NCI-H187 treated with DMSO at 0.1 percent for 48 hours (cell line): ENCODE results near the gene STRIP1.

Experiments used
- DNase-seq: peaks from one replicate; lab custom pipeline; 2025; lab: John Stamatoyannopoulos, UW

The STRIP1 gene

GRCh38 chr1:110091791-110092190, 57.4 kb downstream of the STRIP1 start:
- no peak for DNase-seq

GRCh38 chr1:110092991-110093390, 58.6 kb downstream of the STRIP1 start:
- DNase-seq = no peak

DNA sequence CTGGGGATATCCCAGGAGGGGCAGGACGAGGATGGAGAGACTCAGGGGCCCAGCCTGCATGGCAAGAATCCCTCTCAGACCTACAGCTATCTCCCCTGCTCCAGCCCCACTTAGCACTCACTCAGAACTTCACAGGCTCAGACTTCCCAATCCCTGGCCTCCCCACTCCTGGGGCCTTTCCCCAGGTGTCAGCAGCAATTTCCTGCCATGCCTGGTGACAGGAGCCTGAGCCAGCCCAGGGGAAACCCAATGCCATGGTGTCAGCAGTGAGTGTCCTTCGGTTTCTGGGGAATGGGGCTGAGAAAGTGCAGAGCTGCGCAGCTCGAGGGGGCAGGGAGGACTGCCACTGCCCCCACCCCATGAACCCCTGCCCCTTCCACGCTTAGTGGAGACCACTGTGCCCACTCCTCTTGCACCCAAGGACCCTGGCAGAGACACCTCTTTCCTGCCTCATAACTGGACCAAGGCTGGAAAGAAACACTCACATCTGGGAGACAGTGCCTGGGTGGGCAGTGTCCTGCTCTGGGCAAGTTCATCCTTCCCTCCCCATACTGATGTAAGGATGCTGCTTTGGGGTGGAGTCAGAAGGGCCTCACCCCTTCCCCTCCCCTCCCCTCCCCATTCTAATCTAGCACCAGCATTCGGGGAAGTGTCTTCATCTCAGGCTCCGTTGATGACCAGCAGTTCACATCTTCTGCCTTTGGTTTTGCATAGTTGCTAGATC, 60.7 kb downstream of the STRIP1 start:
- no peak for DNase-seq

GRCh38 chr1:110097507-110098221, 63.2 kb downstream of the STRIP1 start:
- no peak for DNase-seq

DNA sequence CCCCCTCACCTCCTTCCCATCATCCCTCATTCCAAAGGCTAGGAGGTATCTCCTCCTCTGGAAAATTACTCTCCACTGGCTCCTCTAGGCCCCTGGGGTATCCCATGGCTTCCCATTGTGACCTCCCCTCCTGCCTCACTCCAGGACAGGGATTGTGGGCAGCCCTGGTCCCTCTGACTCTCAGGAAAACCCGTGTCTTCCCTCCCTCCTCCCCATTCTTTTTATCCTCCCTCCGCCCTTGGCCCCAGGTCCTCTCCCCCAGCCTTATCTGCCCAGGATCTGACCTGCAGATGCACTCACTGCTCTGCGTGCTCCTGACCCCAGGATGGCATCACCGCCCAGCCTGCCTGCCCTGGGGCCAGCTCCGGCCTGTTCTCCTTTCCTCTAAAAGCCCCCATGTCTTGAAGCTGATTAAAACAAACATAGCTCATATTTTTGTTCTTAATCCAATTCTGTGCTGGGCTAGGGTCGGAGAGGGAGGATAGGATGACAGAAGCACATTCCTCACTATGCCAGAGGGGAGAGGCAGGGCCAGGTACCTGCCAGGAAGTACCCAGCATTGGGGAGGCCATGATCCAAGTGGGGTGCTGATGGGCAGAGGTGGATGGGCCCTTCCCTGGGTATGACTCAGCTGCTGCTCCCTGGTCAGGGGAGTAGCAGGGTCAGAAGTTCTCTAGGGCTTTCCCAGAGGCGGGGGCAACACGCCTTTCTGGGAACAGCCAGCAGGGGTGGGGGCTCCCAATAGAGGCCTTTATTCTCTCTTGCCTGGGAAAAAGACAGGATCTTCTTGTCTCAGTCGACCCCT, 64.0 kb downstream of the STRIP1 start:
- no peak for DNase-seq

- no peak for DNase-seq
Measured at GRCh38 chr1:110100335-110100734, 65.9 kb downstream of the STRIP1 start.

GRCh38 chr1:110102081-110102480, 67.7 kb downstream of the STRIP1 start:
- no peak for DNase-seq
